ENCODE measurements around the gene TOGARAM1.

DNA sequence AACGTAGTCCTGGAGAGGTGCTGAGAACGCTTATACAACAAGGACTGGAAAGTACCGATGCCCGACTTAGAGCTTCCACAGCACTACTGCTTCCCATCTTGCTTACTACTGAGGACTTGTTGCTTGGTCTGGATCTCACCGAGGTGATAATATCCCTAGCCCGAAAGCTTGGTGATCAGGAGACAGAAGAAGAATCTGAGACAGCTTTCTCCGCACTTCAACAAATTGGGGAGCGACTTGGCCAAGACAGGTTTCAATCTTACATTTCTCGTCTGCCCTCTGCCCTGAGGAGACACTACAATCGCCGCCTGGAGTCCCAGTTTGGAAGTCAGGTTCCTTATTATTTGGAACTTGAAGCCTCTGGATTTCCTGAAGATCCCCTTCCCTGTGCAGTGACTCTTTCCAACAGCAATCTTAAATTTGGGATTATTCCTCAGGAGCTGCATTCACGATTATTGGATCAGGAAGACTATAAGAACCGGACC lies 1.1 kb downstream of the TOGARAM1 start:
- no peak for TF ChIP-seq SCRT1 (tag by site-specific recombination; IDR thresholded peaks at IDR 0.05; ENCODE audit: borderline replicate concordance)
- TF ChIP-seq, protein P1, sequence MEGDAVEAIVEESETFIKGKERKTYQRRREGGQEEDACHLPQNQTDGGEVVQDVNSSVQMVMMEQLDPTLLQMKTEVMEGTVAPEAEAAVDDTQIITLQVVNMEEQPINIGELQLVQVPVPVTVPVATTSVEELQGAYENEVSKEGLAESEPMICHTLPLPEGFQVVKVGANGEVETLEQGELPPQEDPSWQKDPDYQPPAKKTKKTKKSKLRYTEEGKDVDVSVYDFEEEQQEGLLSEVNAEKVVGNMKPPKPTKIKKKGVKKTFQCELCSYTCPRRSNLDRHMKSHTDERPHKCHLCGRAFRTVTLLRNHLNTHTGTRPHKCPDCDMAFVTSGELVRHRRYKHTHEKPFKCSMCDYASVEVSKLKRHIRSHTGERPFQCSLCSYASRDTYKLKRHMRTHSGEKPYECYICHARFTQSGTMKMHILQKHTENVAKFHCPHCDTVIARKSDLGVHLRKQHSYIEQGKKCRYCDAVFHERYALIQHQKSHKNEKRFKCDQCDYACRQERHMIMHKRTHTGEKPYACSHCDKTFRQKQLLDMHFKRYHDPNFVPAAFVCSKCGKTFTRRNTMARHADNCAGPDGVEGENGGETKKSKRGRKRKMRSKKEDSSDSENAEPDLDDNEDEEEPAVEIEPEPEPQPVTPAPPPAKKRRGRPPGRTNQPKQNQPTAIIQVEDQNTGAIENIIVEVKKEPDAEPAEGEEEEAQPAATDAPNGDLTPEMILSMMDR (tag by site-specific recombination; IDR thresholded peaks at IDR 0.05) = no peak
- TF ChIP-seq, protein P2, sequence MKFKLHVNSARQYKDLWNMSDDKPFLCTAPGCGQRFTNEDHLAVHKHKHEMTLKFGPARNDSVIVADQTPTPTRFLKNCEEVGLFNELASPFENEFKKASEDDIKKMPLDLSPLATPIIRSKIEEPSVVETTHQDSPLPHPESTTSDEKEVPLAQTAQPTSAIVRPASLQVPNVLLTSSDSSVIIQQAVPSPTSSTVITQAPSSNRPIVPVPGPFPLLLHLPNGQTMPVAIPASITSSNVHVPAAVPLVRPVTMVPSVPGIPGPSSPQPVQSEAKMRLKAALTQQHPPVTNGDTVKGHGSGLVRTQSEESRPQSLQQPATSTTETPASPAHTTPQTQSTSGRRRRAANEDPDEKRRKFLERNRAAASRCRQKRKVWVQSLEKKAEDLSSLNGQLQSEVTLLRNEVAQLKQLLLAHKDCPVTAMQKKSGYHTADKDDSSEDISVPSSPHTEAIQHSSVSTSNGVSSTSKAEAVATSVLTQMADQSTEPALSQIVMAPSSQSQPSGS (tag by site-specific recombination; IDR thresholded peaks at IDR 0.05; ENCODE audit: low read depth) = no peak
- TF ChIP-seq, protein P3, sequence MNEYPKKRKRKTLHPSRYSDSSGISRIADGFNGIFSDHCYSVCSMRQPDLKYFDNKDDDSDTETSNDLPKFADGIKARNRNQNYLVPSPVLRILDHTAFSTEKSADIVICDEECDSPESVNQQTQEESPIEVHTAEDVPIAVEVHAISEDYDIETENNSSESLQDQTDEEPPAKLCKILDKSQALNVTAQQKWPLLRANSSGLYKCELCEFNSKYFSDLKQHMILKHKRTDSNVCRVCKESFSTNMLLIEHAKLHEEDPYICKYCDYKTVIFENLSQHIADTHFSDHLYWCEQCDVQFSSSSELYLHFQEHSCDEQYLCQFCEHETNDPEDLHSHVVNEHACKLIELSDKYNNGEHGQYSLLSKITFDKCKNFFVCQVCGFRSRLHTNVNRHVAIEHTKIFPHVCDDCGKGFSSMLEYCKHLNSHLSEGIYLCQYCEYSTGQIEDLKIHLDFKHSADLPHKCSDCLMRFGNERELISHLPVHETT (tag by site-specific recombination; IDR thresholded peaks at IDR 0.05) = no peak
- TF ChIP-seq, protein P4, sequence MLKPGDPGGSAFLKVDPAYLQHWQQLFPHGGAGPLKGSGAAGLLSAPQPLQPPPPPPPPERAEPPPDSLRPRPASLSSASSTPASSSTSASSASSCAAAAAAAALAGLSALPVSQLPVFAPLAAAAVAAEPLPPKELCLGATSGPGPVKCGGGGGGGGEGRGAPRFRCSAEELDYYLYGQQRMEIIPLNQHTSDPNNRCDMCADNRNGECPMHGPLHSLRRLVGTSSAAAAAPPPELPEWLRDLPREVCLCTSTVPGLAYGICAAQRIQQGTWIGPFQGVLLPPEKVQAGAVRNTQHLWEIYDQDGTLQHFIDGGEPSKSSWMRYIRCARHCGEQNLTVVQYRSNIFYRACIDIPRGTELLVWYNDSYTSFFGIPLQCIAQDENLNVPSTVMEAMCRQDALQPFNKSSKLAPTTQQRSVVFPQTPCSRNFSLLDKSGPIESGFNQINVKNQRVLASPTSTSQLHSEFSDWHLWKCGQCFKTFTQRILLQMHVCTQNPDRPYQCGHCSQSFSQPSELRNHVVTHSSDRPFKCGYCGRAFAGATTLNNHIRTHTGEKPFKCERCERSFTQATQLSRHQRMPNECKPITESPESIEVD (tag by site-specific recombination; IDR thresholded peaks at IDR 0.05) = no peak
